Measurements from ENCODE around the gene PRDM11.

PRDM11 gene

GRCh38 chr11:45267652-45268299 lies 121.3 kb downstream of the PRDM11 start:
- no peak for DNase-seq

DNA sequence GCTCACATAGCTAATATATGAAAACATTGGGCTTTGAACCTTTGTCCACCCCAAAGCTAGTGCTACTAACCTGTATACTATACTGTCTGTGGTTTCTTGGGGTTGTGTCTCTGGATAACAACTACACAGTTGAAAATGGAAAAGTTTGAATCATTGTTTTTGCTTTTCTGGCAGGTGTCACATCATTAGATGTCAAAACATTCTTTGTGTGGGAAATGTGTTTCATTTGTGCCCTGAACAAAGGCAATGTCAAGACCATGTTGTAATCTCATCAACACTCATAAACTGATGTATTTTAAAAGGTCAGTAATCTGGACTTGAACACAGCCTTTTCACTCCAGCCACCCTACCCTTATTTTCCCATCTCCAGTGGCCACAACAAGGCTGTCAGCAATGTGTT lies 123.2 kb downstream of the PRDM11 start:
- DNase-seq, result no peak

GRCh38 chr11:45270946-45271716 lies 124.7 kb downstream of the PRDM11 start:
- no peak for DNase-seq

DNA sequence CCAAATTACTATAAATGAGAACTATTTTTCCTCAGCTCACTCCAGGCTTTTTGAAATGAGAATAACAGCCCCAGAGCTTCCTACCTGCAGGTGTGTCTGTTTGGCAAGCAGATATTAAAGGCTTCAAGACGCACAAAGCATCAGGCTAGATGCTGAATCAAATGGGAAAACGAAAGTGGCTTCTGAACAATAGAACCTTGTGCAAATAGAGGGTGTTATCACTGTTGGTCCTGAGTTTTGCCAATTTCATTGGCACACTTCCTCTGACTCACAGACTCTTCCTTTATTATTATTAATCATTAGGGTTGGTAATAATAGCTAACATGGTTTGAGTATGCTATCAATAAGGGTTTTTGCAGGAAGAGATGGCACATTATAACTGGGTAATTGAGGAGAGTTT lies 126.3 kb downstream of the PRDM11 start:
- no peak for DNase-seq

DNA sequence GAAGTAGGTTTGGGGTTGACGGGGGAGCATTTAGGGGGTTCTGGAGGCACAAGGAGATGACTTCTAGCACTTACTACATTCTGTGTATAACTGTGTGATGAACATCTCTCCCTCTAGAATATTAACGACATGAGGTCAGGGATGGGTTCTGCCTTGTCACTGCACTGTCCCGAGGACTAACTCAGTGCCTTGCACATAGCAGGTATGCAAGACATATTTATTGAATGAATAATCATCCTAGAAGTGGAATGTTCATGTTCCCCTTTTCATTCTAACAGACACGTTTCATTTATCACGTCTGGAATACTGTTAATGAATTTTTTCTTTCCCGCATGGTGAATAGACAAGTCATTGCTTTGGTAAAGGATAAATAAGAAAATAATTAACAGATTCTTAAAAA lies 127.1 kb downstream of the PRDM11 start:
- DNase-seq, result no peak

DNA sequence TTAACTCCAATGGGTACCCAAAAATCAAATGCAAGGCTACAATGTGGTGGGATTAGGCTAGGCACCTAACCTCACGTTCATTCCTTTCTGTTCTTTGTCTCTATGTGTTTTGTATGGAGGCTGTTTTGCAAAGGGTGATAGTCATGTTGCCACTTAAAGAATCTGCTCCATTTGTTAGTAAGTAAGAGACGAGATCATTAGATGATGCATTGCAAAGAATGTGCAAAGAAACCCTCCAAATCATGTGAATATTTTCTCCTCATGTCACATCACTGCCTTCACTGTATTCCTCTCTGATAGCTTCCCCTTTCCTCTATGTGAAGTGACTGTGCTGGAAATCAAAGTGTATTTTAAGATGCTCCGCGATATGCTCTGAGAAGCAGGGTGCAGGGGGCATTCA lies 127.8 kb downstream of the PRDM11 start:
- no peak for DNase-seq

DNA sequence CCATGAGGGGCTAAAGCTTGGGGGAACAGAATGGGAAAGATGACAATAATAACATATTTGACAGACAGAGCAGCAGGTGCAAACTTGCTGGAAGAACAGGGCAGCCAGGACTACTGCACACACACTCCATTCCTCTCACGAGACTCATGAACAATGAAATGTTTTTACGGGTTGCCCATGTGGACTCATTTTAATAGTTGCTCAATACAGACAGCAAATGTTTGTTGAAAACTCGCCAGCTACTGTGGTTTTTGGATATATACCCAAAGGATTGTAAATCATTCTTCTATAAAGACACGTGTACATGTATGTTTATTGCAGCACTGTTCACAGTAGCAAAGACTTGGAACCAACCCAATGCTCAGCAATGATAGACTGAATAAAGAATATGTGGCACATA lies 129.4 kb downstream of the PRDM11 start:
- DNase-seq, result no peak

- no peak for DNase-seq
Observed at GRCh38 chr11:45278714-45279113, 132.3 kb downstream of the PRDM11 start.

- DNase-seq, result no peak
Observed at GRCh38 chr11:45279645-45280044, 133.2 kb downstream of the PRDM11 start.

- no peak for DNase-seq
Observed at GRCh38 chr11:45280449-45280848, 134.0 kb downstream of the PRDM11 start.

DNA sequence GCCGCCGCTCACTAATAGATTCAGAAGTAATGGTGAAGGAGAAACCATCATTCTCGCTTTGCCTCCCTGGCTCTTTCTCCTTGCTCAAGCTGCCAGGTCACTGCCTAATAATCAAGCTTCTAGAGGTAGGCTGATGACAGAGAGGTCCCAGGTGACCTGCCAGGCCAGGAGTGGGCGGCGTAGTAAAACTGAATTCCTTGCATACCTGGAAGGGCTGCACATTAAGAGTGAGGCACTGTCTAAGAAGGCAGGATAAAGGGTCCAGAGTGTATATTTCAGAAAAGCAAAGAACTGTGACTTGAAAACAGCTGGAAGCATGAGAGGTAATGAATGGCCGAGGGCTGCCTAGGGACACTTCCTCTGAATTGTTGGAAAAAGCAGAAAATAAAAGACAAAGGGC lies 135.6 kb downstream of the PRDM11 start:
- DNase-seq, result no peak
